Measurements from ENCODE around the gene LCORL.
A peak's percentile ranks its signal among the peaks of the same experiment; 100 is the strongest.
"Not testable (repeated sequence)": the region's sequence is repeated elsewhere in the genome, so short reads cannot be mapped to it uniquely, and the experiment has no call there.

LCORL gene

DNA sequence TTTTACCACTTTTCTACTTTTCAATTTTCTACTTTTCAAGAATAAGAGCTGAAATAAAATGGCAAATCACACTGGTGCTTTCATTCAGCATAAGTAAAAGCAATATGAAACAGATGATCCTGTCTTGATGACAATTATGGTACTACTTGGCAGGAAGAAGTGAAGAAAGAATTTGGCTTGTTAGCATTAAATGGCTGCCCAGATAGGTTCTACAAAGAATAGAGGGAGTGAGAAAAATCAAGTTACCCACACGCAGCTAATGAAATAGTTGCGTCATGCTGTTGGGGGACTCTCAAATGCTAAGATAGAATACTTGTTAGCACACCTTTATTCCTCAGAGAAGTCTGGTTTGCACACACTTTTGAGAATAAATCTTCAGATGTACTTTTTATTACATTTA lies 12.5 kb upstream of the LCORL start:
- TF ChIP-seq POLR2A (IDR thresholded peaks at IDR 0.05; ENCODE audit: low read depth, low read length) = no peak
- no peak for FAIRE-seq
- no peak for DNase-seq (ENCODE audit: insufficient read length, low spot score)

DNA sequence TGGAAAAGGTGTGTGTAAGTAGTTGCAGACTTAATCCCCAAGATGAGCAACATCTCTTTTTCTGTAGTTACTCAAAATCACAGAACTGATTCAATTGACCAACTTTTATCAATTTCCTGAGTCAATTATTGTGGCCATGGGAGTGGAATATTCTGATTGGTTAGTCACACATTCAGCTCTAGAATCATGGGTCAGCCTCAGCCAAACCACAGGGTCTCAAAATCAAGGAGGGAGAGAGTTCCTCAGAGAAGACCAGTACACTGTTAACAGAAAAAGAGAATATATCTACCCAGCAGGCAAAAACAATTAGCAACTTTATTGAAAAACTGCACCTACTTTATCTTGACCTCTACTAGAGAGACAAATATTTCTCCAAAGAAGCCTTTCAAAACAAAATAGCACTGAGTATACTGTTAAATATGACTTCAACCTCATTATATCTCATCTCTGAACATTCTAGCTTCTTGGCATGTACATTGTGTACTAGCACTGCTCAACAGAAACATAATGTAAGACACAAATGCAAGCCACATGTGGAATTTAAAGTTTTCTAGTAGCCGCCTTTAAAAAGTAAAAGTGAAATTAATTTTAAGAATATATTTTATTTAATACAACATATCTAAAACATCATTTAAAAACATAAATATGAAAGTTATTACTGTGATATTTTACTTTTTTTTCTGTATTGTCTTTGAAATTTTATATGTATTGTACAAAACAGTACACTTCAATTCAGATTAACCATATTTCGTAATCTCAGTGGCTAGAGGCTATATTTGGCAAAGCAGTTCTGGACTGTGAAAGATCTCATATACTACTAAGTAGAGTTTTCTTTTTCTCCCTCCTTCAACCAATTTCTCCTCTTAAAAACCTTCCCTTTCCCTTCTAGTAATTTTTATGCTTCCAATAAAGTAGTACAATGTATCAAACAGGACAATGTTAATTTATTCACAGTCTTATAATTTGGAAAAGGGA lies 11.8 kb upstream of the LCORL start:
- no peak for TF ChIP-seq POLR2A (IDR thresholded peaks at IDR 0.05; ENCODE audit: low read depth, low read length)

DNA sequence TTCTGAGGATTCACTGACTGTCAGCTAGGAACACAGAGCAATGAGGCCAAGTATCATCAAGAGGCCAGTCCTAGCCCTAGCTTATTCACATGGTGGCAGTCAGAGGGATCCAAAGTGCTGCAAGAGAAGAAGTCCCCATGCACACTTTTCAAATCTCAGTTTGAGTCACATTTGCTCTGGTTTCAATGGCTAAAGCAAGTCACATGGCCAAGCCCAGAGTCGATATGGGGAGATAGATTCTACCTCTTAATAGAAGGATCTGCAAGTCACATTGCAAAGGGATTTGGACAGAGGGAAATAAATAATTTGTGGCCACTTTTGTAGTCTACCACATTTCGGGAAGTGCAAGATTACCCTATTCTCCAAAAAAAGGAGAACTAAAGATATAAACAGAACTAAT lies 3.7 kb upstream of the LCORL start:
- FAIRE-seq = no peak
- no peak for DNase-seq (ENCODE audit: insufficient read length, low spot score)
- no peak for TF ChIP-seq POLR2A (IDR thresholded peaks at IDR 0.05; ENCODE audit: low read depth, low read length)

More for the DNA sequence above, 11.8 kb upstream of the LCORL start:
- FAIRE-seq (no peak), DNase-seq (ENCODE audit: insufficient read length, low spot score) (no peak)

DNA sequence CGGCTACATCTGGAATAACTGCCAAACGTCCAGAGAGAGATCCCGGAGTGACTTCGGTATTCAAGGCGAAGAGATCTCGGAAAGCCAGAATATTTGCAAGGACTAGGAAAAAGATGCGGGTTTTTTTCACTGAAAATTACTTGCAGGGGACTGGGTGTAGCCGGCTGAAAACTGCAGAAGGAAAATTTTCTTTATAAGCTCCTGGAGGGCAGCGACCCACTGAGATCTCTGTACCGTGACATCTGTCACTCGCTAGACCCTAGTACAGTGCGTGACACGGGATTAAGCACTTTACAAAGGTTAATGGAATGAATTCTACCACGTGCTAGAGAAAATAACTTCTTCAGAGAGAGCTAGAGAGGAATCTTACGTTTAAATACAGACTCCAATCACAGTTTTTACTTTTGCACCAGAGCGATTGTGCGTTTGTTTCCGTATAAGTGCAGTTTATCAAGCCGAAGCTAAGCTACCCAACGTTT lies 1.1 kb upstream of the LCORL start:
- FAIRE-seq (no peak), DNase-seq (ENCODE audit: insufficient read length, low spot score) (no peak)
- TF ChIP-seq POLR2A (IDR thresholded peaks at IDR 0.05; ENCODE audit: low read depth, low read length) = no peak

DNA sequence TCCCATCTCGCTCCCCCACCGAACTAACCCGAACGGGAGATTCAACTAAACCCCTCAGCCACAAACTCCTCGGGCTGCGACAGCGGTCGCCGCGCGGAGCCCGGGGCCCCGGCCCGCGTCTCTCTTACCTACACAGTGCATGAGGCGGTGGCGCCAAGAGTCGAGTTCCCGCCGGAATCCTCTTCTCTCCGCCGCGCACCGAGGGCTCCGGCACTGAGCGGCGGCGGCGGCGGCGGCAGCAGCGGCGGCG lies 160 bp downstream of the LCORL start:
- no peak for TF ChIP-seq POLR2A (IDR thresholded peaks at IDR 0.05; ENCODE audit: low read depth, low read length)
- DNase-seq (ENCODE audit: insufficient read length, low spot score) = no peak
- FAIRE-seq = no peak

DNA sequence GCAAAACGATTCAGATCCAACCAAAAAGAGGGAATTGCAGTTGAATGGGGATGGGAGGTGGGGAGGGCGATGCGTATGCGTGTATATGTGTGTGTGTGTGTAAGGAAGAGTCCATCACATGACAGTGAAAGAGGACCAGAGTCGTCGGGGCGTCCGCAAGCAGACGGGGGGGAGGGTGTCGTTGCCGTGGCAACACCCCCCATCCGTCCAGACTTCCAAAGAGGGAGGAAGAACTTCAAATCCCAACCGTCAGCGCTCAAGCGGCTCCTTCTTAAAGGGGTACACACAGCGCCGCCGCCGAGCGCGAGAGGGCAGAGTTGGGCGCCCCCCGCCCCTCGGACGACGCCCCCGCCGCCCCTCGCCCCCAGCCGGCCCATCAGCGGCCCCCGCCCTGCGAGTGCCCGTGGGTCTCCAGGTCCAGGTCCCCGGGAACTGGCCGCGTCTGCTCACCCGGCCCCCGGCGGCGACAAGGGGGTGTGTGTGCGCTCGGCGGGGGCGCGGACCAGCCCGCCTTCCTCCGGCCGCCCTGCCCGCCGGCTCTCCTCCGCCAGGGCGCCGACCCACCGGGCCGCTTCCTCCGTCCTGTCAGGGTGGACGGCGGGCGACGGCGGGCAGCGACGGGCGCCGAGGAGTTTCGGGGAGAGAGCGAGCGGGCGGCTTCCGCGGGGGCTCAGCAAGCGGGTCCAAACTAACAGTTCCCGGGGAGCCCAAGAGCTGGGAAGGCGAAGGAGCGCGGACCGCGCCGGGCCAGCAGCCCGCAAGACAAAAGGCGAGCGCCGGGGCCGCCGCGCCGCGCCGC lies 685 bp downstream of the LCORL start:
- FAIRE-seq (no peak), DNase-seq (ENCODE audit: insufficient read length, low spot score) (peak; percentile 37)
- no peak for TF ChIP-seq POLR2A (IDR thresholded peaks at IDR 0.05; ENCODE audit: low read depth, low read length)

DNA sequence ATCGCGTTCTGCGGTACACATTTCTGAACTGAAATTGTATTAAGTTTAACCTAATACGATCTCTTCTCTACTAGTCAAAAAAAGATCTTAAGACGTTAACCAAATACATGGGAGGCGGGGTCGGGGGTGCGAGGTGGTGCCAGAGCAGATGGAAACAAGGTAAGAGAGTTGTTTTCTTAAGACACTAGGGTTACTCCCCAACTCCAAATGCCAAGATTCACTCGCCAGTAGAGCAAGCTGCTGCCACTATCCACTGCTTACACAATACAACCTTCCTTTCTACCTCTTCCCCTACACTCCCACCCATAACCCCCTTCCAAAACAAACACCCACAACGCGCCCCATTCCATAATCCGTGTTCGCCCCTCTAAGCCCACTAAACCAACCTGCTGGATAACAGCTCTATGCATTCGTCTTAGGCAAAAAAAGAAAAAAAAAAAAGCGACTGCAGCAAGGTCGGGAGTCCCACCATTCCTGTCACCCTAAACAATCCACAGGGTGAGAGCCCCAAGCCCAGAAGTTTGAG lies 1.3 kb downstream of the LCORL start:
- FAIRE-seq = no peak
- no peak for DNase-seq (ENCODE audit: insufficient read length, low spot score)
- no peak for TF ChIP-seq POLR2A (IDR thresholded peaks at IDR 0.05; ENCODE audit: low read depth, low read length)

DNA sequence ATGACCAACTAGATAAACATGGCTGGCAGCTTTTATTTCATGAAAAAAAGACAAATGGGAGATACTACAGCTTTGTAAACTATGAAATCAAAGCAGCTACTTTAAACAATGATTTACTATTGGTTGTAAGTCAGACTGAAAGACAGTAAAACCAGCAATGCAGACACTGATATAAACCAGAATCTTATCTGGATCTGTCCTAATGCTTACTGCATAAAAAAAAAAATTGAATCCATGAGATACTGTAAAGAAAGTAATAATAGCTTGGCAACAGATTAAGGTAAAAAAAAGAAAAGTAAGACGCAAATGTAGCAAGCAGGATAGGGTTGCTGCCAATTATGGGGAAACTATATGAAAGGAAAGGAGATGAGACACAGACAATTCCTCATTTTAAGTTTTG lies 7.3 kb downstream of the LCORL start:
- no peak for TF ChIP-seq POLR2A (IDR thresholded peaks at IDR 0.05; ENCODE audit: low read depth, low read length)
- DNase-seq (ENCODE audit: insufficient read length, low spot score) (no peak), FAIRE-seq (no peak)

DNA sequence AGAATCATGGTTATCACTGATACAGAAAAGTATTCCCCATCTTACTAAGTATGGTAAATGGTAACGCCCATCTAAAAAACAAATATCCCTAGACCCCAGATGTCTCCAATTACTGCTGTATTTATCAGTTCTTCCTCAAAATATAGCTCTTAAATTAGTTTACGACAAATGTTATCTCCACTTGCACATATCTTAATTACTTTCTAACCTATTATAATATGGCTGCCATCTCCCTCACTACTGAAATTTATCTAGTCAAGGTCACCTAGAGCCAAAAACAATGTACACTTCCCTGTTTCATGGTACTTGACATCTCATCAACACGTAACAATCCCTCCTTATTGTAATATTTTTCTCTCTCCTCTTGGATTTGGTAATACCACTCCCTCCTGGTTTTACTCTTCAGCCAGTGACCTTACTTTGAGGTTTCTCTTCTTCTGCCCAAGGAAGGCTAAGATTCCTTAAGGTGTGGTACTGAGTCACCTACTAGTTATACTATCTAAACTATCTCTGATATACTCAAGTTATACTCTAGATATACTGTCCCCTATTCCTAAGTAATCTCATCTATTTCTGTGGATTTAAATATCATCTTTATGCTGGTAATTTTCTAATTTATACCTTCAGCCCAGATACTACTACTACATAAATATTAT lies 8.6 kb downstream of the LCORL start:
- TF ChIP-seq POLR2A (IDR thresholded peaks at IDR 0.05; ENCODE audit: low read depth, low read length) = no peak
- FAIRE-seq (no peak), DNase-seq (ENCODE audit: insufficient read length, low spot score) (no peak)

DNA sequence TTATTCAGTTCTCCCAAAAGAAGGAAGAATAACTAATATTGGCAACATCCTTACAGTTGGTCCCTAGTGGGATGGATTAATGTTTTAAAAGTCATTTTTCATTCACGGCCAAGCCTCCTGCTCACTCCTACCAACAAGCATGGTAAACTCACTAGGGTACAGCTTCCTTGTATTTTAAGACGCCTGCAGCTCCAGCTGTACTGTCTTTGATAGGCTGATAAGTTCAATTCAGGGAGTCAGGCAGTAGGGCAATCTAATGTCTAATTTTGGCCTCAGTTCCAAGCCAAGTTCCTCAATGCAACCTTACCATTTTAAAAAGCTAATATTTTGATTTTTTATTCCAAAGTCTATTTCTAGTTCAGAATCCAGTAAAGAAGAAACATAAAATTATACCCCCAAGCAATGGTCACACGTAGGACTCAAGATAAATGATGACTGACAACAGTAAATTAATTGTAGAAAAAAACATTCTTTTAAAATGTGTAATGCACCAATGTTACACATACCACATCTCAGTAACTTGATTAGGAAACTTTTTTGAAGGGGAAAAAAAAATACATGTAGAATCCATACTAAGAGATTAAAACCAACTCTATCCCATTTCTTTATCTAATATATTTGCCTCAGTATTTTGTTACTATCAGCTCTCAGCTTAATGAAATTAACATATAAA lies 9.3 kb downstream of the LCORL start:
- TF ChIP-seq POLR2A (IDR thresholded peaks at IDR 0.05; ENCODE audit: low read depth, low read length) = no peak
- FAIRE-seq (no peak), DNase-seq (ENCODE audit: insufficient read length, low spot score) (no peak)

DNA sequence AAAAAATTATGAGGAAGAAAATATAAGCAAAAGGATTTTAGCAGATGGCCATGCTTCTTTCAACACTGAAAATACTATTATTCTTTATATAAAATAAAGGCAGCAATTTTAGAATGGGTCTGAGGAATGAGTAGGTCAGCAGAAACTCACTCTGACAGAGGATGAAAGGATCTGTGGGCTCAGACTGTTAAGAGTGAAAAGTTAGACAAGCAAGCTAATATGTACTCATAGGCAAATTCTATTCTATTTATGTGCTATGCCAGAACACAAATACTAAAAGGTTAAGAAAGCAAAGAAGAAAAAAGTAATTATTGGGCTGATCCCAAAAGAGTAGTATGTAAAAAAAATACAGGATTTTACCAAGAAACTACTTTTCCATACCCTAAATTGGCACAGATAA lies 13.9 kb downstream of the LCORL start:
- TF ChIP-seq POLR2A (IDR thresholded peaks at IDR 0.05; ENCODE audit: low read depth, low read length) = no peak
- DNase-seq (ENCODE audit: insufficient read length, low spot score) = no peak
- FAIRE-seq = no peak

DNA sequence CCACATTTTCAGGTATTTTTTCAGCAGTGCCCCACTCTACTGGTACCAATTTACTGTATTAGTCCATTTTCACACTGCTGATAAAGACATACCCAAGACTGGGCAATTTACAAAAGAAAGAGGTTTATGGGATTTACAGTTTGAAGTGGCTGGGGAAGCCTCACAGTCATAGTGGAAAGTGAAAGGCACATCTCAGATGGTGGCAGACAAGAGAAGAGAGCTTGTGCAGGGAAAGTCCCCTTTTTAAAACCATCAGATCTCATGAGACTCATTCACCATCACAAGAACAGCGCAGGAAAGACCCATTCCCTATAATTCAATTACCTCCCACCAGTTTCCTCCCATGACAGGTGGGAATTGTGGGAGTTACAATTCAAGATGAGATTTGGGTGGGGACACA lies 15.1 kb downstream of the LCORL start:
- FAIRE-seq; DNase-seq (ENCODE audit: insufficient read length, low spot score): not testable (repeated sequence)

DNA sequence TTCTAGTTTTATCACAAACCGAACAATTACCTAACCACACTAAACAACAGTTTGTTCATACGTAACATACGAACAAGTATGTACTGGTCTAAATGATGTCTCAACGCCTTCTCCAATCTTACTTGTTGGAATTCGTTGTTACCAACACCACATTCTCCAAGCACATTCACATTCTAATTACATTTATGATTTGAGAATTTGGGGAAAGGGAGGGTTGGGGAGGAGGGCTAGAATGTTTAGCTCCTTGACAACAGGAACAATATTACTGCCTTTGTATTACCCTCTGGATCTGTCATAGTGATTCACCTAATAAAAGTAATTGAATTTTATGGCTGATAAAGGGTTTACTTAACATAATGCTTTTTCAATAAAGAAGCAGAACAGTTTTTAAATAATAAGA lies 24.4 kb downstream of the LCORL start:
- DNase-seq (ENCODE audit: insufficient read length, low spot score) (no peak), FAIRE-seq (no peak)
- TF ChIP-seq POLR2A (IDR thresholded peaks at IDR 0.05; ENCODE audit: low read depth, low read length) = no peak

DNA sequence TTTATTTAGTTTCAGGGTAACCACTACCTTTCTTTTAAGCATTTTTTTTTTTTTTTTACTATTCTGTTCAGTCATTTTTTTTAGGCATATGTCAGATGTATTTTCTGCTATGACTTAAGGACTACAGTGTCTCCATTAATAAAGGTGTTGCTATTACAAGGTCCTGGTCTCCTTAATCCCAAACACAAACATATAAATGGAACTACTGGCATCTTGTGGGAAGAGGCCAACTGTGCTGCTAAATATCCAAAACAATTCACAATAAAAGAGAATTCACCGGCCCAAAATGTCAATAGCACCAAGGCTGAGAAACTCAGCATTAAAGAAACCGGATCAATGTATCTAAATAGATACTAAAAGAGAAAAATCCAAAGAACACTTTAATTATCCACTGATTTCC lies 26.4 kb downstream of the LCORL start:
- DNase-seq (ENCODE audit: insufficient read length, low spot score) = no peak
- no peak for FAIRE-seq

More for the DNA sequence above, 26.4 kb downstream of the LCORL start:
- TF ChIP-seq POLR2A (IDR thresholded peaks at IDR 0.05; ENCODE audit: low read depth, low read length) = no peak
